HCEC 1CT (cell line): ENCODE data around the gene SCAPER.

Source experiments
- DNase-seq: peaks from one replicate; pipeline ENCODE4 v3.0.0-alpha.2; 2017

Gene SCAPER

DNA sequence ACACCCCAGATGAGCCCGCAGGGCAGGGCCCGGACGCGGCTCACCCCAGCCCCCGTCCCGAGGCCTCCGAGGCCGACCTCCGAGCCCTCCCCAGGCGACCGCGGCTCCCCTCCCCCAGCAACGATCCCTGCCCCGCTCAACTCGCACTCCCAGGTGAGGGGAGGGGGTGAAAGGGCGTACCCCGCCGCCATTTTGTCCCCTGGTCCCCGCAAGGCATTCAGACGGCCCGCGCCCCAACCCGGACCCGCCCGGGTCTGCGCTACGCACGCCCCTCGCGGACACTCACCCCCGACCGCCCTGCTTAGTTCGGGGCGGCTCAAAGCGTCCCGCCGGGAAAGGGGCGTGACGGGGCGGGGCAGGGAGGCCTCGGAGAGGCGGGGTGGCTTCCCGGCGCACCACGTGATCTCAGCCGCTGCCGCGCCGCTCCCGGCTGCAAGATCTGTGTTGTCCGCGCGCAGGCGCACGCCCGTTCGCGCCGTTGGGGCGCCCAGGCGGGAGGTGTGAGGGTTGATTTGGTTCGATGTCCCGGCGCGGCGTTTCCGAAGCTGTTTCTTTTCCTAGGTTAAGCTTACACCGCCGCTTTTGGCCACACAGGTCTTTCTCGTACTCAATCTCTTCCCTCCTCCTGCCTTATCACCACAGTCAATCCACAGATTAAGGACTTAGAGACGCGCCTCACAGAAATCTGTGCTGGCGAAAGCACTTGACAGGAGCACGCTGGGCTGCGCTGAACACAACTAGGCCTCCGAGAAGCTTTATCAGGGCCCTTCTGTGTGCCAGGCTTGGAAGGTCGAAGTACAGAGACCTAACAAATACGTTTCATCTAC is at the start of gene SCAPER:
TSS of gene SCAPER (minus strand) at position 328 of the 827 bp plus-strand sequence. CDS start 21,523 bp downstream, outside the sequence.
- DNase-seq, result peak; percentile 86

- no peak for DNase-seq
Measured at GRCh38 chr15:76954744-76955143, 49.6 kb upstream of the SCAPER start.

DNA sequence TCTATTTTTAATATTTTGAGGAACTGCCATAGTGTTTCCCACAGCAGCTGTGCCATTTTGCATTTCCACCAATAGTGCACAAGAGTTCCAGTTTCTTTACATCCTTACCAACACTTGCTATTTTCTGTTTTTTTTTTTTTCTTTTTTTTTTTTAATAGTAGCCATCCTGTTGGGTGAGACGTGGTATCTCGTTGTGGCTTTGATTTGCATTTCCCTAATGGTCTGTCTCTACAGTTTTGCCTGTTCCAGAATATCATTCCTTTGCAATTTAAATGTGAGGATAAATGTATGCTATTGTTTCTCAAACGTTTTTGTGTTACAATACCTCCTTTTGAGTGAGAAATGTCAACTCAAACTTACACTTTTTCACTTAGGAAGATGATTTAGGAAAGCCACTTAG is 48.8 kb upstream of the SCAPER start:
- DNase-seq, result no peak

DNA sequence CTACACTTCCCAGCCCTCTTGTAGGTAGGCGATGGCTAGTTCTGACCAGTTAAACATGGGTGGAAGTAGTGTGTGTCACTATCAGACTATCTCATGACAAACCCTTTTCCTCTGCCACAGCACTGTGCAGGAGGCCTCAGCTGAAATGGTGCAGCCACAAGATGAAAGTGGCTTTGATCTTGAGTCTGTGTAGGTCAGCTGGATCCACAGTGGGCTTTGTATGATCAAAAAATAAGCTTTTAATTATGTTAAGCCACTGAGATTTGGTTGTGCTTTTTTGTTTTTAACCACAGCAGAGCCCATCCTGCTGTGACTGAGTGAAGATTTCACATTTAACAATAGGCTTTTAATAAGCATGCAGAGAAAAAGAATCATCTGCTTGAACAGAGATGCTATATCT is 46.1 kb upstream of the SCAPER start:
- no peak for DNase-seq

DNA sequence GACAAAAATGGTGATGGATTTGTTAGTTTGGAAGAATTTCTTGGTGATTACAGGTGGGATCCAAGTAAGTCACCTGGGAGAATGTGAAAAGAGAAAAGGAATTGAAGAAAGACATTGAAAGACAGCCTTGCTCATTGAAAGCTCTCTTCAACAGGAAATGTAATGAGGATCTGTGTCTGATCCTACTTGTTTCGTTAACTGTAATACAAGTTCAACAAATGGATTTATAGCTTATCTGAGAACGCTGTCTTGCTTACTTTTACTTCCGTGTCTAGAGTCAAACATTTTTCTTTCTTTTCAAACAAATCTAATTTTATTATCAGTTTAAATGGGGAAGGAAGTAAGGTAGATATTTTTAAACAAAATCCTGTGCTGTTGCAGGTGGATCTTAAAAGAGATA is 42.3 kb upstream of the SCAPER start:
- DNase-seq, result no peak

GRCh38 chr15:76945494-76946093 is 40.5 kb upstream of the SCAPER start:
- DNase-seq, result no peak

DNA sequence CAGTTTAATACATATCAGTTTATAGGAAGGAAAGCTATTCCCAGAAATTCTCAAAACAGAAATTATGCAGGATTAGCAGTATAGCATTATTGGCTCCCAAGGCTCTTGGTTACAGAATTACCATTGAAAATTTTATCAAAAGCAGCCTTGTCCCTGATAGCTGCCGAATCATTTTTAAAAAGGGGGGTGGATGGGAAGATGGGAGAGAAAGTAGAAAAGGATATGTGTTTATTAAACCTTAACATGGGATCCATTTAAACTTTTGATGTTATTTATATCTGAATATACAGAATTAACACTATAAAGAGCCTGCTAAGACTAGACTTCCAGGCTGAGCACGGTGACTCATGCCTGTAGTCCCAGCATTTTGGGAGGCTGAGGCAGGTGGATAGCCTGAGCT is 37.2 kb upstream of the SCAPER start:
- no peak for DNase-seq

GRCh38 chr15:76941636-76942035 is 36.5 kb upstream of the SCAPER start:
- DNase-seq, result no peak

DNA sequence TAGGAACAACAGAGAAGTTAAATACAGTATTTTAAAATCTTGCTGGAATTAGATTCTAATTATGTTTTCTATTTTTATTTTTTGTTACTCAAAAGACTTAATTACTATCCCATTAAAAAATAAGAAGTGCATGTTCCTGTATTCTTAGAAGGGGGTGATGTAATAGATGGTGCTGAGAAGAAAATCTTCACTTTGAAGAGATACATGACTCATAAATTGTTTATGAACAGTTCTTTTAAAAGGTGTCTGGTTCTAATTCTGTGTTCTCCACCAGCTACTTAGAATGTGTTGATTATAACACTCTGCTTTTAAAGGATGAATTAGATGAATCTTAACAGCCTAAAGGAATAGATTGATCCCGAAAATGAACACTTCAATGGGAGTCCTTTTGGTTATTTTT is 34.6 kb upstream of the SCAPER start:
- DNase-seq, result peak; percentile 14

DNA sequence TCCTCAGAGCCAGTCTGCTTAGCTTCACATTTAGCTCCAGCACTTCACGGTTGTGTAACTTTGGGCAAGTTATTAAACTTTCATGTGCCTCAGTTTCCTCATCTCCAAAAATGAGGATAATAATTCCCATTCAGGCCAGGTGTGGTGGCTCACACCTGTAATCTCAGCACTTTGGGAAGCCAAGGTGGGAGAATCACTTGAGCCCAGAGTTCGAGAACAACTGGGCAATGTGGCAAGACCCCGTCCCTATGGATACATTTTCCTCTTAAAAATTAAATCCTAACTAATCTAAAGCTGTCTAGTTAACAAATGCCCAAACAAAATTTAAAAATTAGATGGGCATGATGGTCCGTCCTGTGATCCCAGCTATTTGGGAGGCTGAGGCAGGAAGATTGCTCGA is 33.6 kb upstream of the SCAPER start:
- no peak for DNase-seq

- DNase-seq, result peak; percentile 8
Measured at GRCh38 chr15:76936671-76937070, 31.5 kb upstream of the SCAPER start.

GRCh38 chr15:76935620-76936019 is 30.5 kb upstream of the SCAPER start:
- no peak for DNase-seq

DNA sequence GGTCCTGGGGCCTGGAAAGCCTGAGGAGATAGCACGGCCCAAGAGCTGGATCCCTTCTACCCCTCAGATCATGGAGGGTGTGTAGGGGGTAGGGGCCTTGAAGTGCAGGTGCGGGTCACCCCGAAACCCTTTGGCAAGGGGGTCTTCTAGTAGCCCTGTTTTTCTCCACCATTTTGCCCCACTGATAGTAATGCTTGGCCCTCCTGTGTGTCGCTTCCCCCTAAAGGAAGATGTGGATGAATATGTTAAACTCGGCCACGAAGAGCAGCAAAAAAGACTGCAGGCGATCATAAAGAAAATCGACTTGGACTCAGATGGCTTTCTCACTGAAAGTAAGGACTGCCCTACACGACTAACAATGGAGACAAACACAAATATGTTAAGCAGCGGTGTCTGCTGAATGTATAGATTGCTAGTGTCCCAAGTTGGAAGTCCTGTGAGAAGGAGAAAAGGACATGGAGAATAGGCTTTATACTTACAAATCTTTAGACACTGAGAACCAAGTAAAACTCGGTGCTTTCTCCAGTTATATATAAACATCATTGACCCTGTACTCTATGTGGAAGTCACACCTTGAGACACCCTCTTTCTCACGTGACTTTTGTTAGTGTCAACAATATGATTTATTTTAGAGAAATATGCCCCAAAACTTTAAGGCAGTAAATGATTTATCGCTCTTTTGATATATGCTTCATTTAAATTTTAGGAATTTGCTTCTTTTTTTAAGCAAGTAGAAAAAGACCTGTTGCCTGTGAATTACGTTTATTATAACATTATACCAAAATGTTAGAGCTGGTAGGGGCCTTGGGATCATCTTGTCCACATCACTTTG is 27.2 kb upstream of the SCAPER start:
- DNase-seq, result no peak

DNA sequence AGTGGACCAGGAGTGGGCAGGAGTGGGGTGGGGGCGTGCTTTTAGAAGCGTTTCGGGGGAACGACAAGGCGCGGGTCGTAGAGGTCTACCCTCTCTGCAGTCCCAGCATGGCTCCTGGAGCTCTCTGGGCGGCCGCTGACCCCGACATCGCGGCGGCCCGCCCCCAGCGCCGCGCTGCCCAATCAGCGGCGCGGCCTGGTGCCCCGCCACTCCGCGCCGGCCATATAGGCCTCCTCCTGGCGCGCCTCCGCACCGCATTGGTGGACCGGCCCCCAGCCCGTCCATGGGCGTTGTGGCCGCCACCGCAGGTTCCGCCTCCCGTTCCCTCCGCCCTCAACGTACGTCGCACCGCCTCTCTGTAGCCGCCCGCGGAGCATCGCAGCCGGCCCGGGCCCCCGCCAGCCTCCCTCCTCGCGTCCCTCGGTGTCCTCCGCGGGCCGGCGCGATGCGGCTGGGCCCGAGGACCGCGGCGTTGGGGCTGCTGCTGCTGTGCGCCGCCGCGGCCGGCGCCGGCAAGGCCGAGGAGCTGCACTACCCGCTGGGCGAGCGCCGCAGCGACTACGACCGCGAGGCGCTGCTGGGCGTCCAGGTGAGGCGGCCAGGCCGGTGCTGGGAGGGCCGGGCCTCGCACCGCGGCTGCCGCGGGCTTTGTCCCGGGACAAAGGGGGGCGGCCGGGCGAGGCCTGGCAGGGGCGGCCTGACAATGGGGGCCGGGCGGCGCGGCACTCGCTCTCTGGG is 26.4 kb upstream of the SCAPER start, which contains the start of gene RCN2:
TSS of gene RCN2 (plus strand) at position 353 of the 738 bp plus-strand sequence. CDS start at position 446, 93 bp downstream.
- peak; percentile 95 for DNase-seq

DNA sequence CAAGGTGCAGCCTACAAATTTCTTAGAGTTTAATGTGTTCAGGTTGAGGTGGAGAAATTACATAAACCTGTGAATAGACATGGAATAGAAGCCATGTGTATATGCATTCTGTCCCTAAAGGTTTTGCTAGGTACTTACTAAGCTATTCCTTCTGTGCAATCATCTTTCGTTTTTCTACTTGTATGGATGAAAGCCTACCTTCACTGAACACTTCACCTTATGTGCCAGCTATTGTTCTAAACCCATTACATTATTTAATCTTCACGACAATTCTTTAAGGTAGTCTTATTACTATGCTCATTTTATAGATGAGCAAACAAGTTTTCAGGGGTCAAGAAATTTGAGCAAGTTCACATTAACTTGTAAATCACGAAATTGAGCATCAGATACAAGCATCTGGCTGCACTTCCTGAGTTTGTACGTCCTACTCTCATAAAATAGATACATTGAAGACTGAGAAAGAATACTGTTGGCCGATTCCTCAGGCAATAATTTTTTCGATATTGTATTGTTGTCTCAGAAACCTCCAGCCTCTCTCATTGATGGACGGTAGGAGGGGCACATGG is 25.8 kb upstream of the SCAPER start:
- DNase-seq, result no peak

GRCh38 chr15:76929011-76929760 is 24.0 kb upstream of the SCAPER start:
- DNase-seq, result no peak

DNA sequence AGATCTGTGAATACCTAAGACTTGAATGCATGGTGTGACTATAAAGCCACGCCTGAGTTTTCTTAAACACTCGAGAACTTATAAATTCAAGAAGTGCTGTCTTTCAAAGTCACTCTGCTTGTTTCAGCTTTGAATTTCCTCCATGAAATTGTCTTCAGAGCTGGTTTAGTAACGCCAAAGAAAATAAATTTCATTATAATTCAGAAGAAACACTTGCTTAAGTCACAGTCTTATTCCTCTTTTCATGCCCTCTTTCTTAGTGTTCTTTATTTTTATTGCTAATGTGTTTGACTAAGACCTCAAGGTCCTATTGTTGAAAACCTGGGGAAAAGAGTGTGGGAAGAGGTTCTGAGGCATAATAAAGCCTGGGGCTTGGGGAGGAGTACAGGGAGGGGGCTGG is 23.1 kb upstream of the SCAPER start:
- DNase-seq, result no peak

- DNase-seq, result no peak
Measured at GRCh38 chr15:76916369-76916768, 11.2 kb upstream of the SCAPER start.

GRCh38 chr15:76913737-76914136 is 8.6 kb upstream of the SCAPER start:
- DNase-seq, result no peak

GRCh38 chr15:76912430-76912829 is 7.3 kb upstream of the SCAPER start:
- no peak for DNase-seq

DNA sequence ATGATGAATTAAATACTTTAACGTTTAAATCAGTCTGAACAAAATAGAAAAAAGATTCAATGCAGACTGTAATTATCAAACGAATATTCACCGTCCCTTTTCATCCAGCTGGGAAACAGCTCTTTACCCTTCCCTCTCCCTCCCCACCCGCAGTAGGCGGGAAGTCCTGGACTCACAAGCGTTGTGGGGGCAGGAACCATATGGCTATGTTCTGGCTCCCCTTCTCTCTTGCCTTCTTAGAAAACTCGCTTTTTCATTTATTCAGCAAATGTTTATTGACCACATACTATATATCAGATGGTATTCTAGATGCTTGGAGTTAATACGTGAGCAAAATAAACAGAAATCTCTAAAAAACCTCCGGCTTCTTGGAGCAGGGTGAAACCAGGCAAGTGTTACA is 715 bp upstream of the SCAPER start:
- no peak for DNase-seq
